ENCODE measurements around the gene SYPL1.
A peak's percentile ranks its signal among the peaks of the same experiment; 100 is the strongest.

Gene SYPL1

DNA sequence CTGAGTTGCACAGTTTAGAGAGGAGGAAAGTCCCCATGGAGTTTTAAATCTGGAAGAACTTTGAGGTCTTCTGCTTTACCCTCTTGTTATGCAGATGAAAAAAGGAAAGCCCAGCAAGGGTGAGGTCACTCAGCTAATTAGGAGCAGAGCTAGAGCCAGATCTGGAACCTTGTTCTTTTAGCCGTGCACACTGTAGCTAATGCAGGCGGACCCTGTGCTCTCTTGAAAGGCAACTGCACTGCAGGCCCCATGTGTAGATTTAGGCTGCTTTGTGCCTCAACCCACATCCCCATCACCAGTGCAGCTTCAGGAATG lies 63.4 kb downstream of the SYPL1 start:
- TF ChIP-seq, protein P1, sequence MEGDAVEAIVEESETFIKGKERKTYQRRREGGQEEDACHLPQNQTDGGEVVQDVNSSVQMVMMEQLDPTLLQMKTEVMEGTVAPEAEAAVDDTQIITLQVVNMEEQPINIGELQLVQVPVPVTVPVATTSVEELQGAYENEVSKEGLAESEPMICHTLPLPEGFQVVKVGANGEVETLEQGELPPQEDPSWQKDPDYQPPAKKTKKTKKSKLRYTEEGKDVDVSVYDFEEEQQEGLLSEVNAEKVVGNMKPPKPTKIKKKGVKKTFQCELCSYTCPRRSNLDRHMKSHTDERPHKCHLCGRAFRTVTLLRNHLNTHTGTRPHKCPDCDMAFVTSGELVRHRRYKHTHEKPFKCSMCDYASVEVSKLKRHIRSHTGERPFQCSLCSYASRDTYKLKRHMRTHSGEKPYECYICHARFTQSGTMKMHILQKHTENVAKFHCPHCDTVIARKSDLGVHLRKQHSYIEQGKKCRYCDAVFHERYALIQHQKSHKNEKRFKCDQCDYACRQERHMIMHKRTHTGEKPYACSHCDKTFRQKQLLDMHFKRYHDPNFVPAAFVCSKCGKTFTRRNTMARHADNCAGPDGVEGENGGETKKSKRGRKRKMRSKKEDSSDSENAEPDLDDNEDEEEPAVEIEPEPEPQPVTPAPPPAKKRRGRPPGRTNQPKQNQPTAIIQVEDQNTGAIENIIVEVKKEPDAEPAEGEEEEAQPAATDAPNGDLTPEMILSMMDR (IDR thresholded peaks at IDR 0.05; ENCODE audit: low read length, missing control alignments): no peak
- H3K4me3 ChIP-seq (replicated peaks; ENCODE audit: low read depth, low read length): no peak overlapping the region
- no peak for DNase-seq (ENCODE audit: low read depth)

DNA sequence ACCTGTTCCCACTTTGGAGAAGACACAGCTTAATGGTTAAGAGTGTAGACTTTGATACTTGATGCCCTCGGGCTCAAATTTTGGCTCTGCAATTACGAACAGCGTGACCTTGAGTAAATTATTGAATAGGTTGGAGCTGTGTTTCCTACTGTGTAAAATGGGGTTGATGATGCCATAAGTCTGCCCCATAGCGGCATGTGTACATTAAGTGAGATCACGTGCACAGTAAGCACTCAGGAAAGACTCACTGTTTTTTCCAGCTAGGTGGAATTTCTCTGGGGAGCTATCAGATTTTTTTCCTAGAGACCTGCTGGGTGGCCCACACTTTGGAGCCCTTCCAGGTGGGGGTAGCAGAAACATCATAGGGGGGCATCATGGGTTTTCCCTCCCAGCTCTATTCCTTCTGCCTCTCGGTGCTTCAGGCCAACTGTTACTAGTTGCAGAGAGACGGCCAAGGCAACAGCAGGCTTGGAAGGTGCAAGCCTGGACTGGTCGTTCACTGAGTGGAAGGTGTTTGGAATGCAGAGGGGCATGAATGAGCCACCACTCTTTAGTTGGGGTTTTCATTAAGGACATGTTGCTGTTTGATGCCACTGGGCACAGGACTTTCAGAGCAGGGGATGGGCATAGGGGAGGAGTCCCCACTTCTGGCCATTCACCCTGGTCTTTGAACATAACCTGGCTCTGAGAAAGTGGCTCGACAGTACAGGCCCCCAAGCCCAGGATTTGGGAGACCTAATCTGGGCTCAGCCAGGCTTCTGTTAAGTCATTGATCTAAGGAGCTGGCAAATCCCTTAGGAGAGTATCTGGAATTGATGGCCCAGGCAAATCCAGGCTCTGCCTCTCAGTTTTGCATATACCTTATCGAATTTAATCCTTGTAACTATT lies 64.0 kb downstream of the SYPL1 start:
- H3K4me3 ChIP-seq (replicated peaks; ENCODE audit: low read depth, low read length): no peak overlapping the region
- DNase-seq (ENCODE audit: low read depth): no peak
- TF ChIP-seq, protein P1 (IDR thresholded peaks at IDR 0.05; ENCODE audit: low read length, missing control alignments): no peak

DNA sequence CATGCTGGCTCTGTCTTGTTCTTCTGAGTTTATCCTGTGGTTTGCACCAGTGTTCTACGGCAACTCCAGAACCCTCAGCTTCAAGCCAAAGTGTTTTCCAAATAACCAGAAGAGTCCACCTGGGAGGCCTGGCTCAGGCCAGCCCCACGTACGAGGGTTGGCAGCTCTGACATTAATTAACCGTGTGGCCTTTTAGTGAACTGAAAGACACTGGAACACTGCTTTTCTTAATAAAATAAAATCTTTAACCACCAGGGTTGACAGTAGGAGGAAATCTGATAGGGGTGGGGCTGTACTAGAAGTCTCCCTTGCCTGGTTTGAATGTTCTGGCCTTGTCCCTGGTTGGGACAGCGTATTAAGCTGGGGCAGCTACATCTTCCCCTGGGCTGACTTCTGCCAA lies 64.9 kb downstream of the SYPL1 start:
- TF ChIP-seq, protein P1 (IDR thresholded peaks at IDR 0.05; ENCODE audit: low read length, missing control alignments): no peak
- no peak for DNase-seq (ENCODE audit: low read depth)

DNA sequence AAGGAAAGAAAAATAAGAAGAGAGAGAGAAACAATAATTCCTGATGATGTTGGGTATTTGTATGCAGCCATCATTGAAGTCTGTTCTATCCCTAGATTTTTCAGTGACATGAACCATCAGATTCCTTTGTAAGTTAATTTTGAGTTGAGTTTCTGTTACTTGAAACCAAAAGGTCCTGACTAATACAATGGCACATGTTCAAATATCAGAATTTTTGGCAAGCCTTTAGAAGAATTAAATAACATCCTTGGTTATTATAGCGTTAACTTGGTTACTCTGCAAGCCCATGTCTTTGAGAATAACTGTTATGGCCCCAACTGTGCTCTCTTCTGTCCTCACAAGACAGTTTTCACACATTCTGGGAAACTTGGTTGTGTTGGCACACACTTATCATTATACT lies 66.5 kb downstream of the SYPL1 start:
- H3K4me3 ChIP-seq (replicated peaks; ENCODE audit: low read depth, low read length): no peak overlapping the region
- DNase-seq (ENCODE audit: low read depth): peak; percentile 40
- TF ChIP-seq, protein P1 (IDR thresholded peaks at IDR 0.05; ENCODE audit: low read length, missing control alignments): no peak

More for the DNA sequence above, 64.9 kb downstream of the SYPL1 start:
- no peak overlapping the region for H3K4me3 ChIP-seq (replicated peaks; ENCODE audit: low read depth, low read length)

DNA sequence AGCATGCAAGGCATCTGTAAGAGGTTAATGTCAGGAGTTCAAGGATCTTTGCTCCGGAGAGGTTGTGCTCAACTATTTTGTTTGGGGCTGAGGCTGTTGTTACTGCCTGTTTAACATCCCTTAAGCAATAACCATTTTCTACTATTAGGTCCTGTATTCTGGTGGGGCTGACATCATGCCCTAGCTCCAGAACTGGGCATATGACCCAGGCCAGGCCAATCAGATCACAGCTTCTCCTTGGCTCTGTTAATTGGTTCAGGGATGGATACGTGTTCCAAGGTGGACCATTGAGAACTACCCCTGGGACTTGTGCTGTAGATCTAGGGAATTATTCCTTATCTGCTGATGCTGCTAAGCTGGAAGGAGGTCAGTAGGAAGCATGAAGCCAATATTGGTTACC lies 67.0 kb downstream of the SYPL1 start:
- DNase-seq (ENCODE audit: low read depth): no peak
- H3K4me3 ChIP-seq (replicated peaks; ENCODE audit: low read depth, low read length): no peak overlapping the region
- TF ChIP-seq, protein P1 (IDR thresholded peaks at IDR 0.05; ENCODE audit: low read length, missing control alignments): no peak

DNA sequence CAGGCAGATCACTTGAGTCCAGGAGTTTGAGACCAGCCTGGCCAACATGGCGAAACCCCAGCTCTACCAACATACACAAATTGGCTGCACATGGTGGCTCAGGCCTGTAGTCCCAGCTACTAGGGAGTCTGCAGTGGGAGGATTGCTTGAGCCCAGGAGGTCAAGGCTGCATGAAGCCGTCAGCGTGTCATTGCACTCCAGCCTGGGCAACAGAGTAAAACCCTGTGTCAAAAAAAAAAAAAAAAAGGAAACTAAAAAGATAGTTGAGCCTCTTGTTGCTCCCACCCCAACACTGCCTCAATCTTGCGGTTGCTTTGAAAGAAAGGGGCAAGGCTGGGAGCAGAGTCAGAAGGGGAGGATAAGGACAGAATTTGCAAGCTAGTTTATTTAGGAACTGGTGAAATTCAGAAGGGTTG lies 69.9 kb downstream of the SYPL1 start:
- TF ChIP-seq, protein P1 (IDR thresholded peaks at IDR 0.05; ENCODE audit: low read length, missing control alignments): no peak
- DNase-seq (ENCODE audit: low read depth): no peak
- no peak overlapping the region for H3K4me3 ChIP-seq (replicated peaks; ENCODE audit: low read depth, low read length)

Data from fibroblast of pulmonary artery (primary cell).